DMS79 treated with DMSO at 0.1 percent for 48 hours (cell line): ENCODE results near the gene PTPRT.

Source experiments
- DNase-seq: peaks from one replicate; lab custom pipeline; 2025; lab: John Stamatoyannopoulos, UW

The PTPRT gene

GRCh38 chr20:42714298-42715141, 475.2 kb downstream of the PTPRT start:
- peak; percentile 16 for DNase-seq

GRCh38 chr20:42708266-42708665, 481.4 kb downstream of the PTPRT start:
- DNase-seq, result no peak

DNA sequence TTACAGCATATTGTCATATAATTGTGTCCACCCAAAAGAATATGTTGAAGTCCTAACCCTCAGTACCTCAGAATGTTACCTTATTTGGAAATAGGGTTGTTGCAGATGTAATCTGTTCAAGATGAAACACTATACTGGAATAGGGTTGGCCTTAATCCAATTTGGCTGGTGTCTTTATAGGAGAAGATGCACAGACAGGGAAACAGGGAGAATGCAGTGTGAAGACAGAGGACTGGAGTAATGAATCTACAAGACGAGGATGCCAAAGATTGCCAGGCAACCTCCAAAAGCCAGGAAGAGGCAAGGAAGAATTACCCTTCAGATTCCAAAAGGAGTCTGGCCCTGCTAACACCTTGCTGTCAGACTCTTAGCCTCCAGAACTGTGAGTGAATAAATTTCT, 482.9 kb downstream of the PTPRT start:
- DNase-seq, result no peak

DNA sequence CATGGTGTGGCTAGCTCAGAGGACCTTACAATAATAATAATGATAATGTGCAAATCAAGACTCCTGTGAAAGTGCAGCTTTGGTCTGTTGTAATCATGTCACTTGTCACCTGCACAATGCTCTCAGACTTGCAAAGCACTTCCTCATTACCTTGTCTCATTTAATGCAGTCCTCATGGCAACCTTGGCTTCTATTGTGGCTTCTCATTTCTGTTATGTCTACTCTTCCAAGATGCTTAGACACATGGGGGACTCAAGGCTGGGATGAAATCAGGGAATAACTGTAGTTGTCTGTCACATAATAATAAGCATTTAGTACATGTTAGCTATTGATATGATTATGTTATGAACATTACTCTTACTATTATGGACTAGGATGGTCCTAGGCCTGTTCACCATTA, 484.2 kb downstream of the PTPRT start:
- no peak for DNase-seq

- no peak for DNase-seq
Observed at GRCh38 chr20:42703744-42704143, 486.0 kb downstream of the PTPRT start.

- no peak for DNase-seq
Observed at GRCh38 chr20:42701948-42702347, 487.8 kb downstream of the PTPRT start.

- no peak for DNase-seq
Observed at GRCh38 chr20:42700372-42700771, 489.3 kb downstream of the PTPRT start.

GRCh38 chr20:42697962-42698361, 491.7 kb downstream of the PTPRT start:
- no peak for DNase-seq

DNA sequence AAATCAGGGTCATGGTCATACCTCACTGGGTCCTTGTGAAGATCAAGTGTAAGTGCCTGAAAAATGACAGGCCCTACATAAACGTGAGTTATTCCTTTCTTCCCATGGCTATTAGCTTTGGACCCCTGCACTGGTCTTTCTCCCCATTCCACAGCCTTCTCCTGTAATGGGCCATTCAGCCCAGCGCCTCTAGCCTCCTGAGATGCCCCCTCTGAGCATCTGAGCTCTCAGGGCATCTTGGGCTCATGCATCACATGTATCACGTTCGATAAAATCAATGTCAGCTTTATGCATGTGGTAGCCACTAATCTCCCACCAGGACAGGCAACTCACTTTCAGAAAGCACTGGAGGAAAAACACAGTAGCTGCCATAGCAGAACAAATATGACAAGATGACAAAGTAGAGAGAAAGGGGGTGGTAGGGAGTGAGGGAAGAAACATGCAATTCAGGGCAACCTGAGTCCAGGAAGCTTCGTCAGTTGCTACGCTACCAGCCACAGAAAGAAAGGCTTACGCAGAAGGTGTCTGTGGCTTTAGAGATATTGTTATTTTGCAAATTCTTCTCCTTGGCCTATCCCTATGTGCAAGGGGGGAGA, 498.8 kb downstream of the PTPRT start:
- DNase-seq, result no peak

DNA sequence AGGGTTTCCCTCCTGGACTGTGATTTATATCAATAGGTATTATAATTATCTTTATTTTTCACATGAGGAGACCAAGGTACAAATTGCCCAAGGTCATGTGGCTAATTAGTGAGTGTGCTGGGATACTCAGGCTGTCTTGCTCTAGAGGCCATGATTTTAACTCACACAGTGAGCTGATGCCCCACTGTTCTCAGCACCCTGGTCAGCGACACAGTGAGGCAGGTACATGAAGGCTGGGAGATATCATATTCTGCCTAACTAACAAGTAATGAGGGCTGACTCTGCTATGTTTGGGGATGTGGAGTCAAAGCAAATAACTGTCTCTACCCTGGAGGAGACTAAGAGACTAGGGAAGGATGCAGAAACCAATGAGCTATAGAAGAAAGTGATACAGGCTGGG, 501.1 kb downstream of the PTPRT start:
- no peak for DNase-seq

GRCh38 chr20:42686057-42686456, 503.6 kb downstream of the PTPRT start:
- DNase-seq, result no peak

GRCh38 chr20:42678895-42679294, 510.8 kb downstream of the PTPRT start:
- no peak for DNase-seq

GRCh38 chr20:42656130-42656529, 533.6 kb downstream of the PTPRT start:
- no peak for DNase-seq

DNA sequence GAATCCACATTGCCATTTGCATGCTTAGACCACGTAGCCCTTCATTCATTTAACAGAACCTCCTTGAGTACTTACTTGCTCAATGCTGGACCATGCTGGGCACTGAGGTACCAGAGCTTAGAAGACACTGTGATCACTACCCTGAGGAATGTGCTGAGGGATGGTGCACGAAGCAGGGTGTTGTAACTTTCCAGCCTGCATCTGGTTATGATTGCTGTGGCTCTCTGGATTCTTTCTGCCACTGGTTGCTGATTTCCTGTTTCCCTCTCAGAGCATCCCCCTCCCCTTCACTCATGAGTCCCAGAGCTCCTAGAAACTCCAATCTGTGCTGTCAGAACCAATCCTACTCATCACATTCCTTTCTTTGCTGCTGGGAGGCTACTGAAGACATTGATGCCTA, 537.4 kb downstream of the PTPRT start:
- DNase-seq, result no peak

GRCh38 chr20:42650191-42650746, 539.4 kb downstream of the PTPRT start:
- no peak for DNase-seq

- no peak for DNase-seq
Observed at GRCh38 chr20:42649748-42650147, 540.0 kb downstream of the PTPRT start.

GRCh38 chr20:42646250-42646649, 543.5 kb downstream of the PTPRT start:
- DNase-seq, result no peak

DNA sequence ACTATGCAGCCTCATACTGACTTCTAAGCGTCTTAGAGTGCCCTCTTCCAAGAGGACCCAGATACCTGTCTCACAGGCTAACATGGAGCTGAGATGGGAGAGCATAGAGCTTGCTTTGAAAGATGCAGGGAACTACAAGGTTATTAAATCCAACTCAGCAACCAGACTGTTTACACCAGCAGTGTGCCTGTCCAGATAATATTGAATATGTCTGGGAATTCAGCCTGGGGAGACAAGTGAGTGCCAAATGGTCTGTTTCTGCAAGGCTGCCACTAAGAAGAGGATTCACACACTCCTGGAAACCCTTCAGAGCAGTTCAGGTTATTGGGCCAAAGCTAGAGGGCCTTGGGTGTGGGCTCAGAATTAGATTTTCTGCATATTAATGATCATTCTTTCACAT, 547.8 kb downstream of the PTPRT start:
- DNase-seq, result no peak

GRCh38 chr20:42639140-42639539, 550.6 kb downstream of the PTPRT start:
- DNase-seq, result no peak

DNA sequence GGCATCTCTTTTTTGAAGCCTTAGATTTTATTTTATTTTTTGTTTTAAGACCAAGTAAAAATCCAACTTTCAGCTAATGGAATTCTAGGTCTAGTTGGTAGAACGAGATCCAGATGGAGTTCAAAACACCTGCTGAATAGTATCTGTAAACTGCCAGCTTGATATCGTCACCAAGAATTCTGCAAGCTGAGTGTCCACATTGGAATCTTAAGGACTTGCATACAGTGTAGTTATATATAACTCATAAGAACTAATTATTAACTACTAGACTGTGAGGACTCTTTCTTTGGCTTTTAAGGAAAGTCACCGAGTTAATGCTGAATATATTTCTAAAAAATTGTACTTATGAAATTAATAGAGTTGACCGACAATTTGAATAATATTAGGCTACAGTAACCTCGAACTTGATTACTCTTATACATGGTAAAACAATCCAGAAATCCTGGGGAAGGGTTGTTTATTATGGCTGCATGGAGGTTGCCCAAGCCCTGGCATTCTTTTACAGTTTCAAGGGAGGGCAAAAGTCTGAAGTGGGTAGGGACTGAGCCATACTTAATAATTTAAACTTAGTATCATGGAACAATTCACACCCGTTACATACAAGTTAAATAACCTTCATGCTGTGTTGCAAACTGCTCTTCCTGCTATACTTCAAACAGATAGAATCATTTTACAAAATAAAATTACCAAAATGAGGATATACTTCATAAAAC, 553.9 kb downstream of the PTPRT start:
- DNase-seq, result no peak

GRCh38 chr20:42634156-42634555, 555.5 kb downstream of the PTPRT start:
- no peak for DNase-seq

DNA sequence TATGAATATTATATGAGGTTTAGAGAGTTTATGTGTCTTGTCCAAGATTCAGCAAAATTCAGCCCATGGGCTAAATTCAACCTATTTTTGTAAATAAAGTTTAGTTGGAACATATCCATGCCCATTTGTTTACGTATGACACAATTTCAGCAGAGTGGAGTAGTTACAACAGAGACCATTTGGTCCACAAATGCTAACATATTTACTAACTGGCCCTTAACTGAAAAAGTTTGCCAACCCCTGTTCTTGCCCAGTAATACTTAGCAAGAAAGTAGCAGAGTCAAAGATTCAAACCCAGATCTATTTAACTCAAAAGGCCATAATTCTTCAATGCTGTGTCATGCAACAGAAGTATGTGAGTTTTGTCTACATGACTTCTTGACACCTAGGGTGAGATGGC, 561.0 kb downstream of the PTPRT start:
- no peak for DNase-seq

- DNase-seq, result no peak
Observed at GRCh38 chr20:42613076-42613475, 576.6 kb downstream of the PTPRT start.
